ACC112 (cell line): ENCODE results near the gene RRAGA.
A peak's percentile ranks its signal among the peaks of the same experiment; 100 is the strongest.
"Not testable (repeated sequence)": the region's sequence is repeated elsewhere in the genome, so short reads cannot be mapped to it uniquely, and the experiment has no call there.

Source experiments
- H2AFZ ChIP-seq: fragments of 200-600 bp; sonication (generic); one replicate; pipeline ENCODE4 v1.6.0; 2017; ENCODE audit warnings: antibody characterized with exemption, low read length; ENCODE audit not compliant: unreplicated experiment
- H3K27ac ChIP-seq: fragments of 200-600 bp; sonication (generic); 2 replicates; pipeline ENCODE4 v1.5.1; 2014; ENCODE audit warnings: low read depth, mild to moderate bottlenecking, antibody characterized with exemption, low read length, moderate library complexity
- H3K27me3 ChIP-seq: fragments of 200-600 bp; sonication (generic); 2 replicates; pipeline ENCODE4 v1.6.1; 2014; ENCODE audit warnings: mild to moderate bottlenecking, antibody characterized with exemption, low read length, moderate library complexity, mixed read lengths; ENCODE audit not compliant: insufficient read depth
- H3K36me3 ChIP-seq: fragments of 200-600 bp; sonication (generic); 2 replicates; pipeline ENCODE4 v1.6.1; 2016; ENCODE audit warnings: mild to moderate bottlenecking, antibody characterized with exemption, low read length, moderate library complexity, mixed read lengths; ENCODE audit not compliant: insufficient read depth
- H3K4me1 ChIP-seq: fragments of 200-600 bp; sonication (generic); one replicate; pipeline ENCODE4 v1.6.1; 2016; ENCODE audit warnings: low read length, mixed read lengths; ENCODE audit not compliant: insufficient read depth, unreplicated experiment, control insufficient read depth
- H3K4me3 ChIP-seq: fragments of 200-600 bp; sonication (generic); 2 replicates; pipeline ENCODE4 v1.5.1; 2014; ENCODE audit warnings: mild to moderate bottlenecking, low read depth, low read length
- H3K79me2 ChIP-seq: fragments of 200-600 bp; sonication (generic); one replicate; pipeline ENCODE4 v1.6.0; 2016; ENCODE audit warnings: low read length; ENCODE audit not compliant: control insufficient read depth, unreplicated experiment, insufficient read depth

RRAGA gene

GRCh38 chr9:19085295-19085694 lies 36.1 kb downstream of the RRAGA start:
- Histone ChIP-seq H3K36me3 (peaks cover 24% of the 10 kb centered on the region), H3K4me3 (no peak overlapping the region), H3K27ac (no peak overlapping the region), H3K27me3 (no peaks in the 10 kb centered on the region), H2AFZ (no peak overlapping the region), H3K4me1 (peaks cover 5% of the 10 kb centered on the region), H3K79me2 (peaks cover 5% of the 10 kb centered on the region)

- Histone ChIP-seq H3K4me3 (no peak overlapping the region), H3K79me2 (peaks cover 5% of the 10 kb centered on the region), H2AFZ (no peak overlapping the region), H3K4me1 (peaks cover 5% of the 10 kb centered on the region), H3K27ac (peak overlapping the region; percentile 34; the same call in 1 of the 2 replicates), H3K27me3 (no peaks in the 10 kb centered on the region), H3K36me3 (peaks cover 22% of the 10 kb centered on the region)
Measured at GRCh38 chr9:19087106-19088000, 38.1 kb downstream of the RRAGA start.

GRCh38 chr9:19097431-19097830 lies 48.2 kb downstream of the RRAGA start:
- not testable (repeated sequence) for H3K4me3 ChIP-seq, H3K27me3 ChIP-seq, H3K27ac ChIP-seq, H2AFZ ChIP-seq
- Histone ChIP-seq H3K4me1 (peaks cover 11% of the 10 kb centered on the region), H3K79me2 (peaks cover 51% of the 10 kb centered on the region), H3K36me3 (peaks cover 14% of the 10 kb centered on the region)
